K562 (cell line): Measurements from ENCODE around the gene PPP1R9A.

Source experiments
- KAT2B ChIP-seq: IDR thresholded peaks from one replicate; pipeline ENCODE4 v1.6.1; 2012; ENCODE audit warnings: low read depth, mild to moderate bottlenecking, control low read depth, inconsistent platforms, low read length, moderate library complexity
- YY1 ChIP-seq, 3 experiments: IDR thresholded peaks; 2 replicates each; pipeline ENCODE4 v1.6.1; 2011; ENCODE audit warnings: low read length in 2 of 3, mild to moderate bottlenecking in 2 of 3, moderate library complexity in 2 of 3, borderline replicate concordance in 1 of 3, control low read depth in 1 of 3, low read depth in 1 of 3; ENCODE audit not compliant: insufficient read depth in 3 of 3, insufficient replicate concordance in 2 of 3, control insufficient read depth in 1 of 3, insufficient read length in 1 of 3; ENCODE audit errors: extremely low read depth in 1 of 3
- TF ChIP-seq, protein P1 (sequence below): fragments of 250-450 bp; sonication (Bioruptor Pico); IDR thresholded peaks from 2 replicates; pipeline ENCODE4 v1.9.0; 2021; ENCODE audit warnings: mild to moderate bottlenecking, inconsistent platforms
- TF ChIP-seq, protein P2 (sequence below): fragments of 250-450 bp; sonication (Bioruptor Pico); IDR thresholded peaks from 2 replicates; pipeline ENCODE4 v1.8.0; 2021; ENCODE audit warnings: moderate library complexity, mild to moderate bottlenecking, inconsistent platforms

DNA sequence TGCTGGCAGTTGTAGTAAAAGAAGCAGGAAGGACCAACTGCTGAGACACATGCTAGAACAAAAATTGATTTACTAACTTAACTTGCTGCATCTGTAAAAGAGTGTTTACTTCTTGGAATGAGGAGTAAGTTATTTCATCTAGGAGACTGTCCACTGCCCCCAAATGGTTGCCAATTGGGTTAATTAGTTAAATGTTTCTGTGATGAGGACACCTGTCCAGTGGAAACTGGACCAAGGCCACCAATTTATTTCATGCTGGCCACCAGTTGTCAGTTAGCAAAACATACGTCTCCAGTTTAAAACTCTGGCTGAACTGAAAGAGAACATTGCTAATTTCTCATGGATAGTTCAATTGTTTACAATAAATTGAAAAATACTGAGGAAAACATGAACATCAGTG, 191.7 kb downstream of the PPP1R9A start:
- TF ChIP-seq, protein P1, sequence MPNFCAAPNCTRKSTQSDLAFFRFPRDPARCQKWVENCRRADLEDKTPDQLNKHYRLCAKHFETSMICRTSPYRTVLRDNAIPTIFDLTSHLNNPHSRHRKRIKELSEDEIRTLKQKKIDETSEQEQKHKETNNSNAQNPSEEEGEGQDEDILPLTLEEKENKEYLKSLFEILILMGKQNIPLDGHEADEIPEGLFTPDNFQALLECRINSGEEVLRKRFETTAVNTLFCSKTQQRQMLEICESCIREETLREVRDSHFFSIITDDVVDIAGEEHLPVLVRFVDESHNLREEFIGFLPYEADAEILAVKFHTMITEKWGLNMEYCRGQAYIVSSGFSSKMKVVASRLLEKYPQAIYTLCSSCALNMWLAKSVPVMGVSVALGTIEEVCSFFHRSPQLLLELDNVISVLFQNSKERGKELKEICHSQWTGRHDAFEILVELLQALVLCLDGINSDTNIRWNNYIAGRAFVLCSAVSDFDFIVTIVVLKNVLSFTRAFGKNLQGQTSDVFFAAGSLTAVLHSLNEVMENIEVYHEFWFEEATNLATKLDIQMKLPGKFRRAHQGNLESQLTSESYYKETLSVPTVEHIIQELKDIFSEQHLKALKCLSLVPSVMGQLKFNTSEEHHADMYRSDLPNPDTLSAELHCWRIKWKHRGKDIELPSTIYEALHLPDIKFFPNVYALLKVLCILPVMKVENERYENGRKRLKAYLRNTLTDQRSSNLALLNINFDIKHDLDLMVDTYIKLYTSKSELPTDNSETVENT, result no peak
- TF ChIP-seq YY1 (IDR thresholded peaks at IDR 0.05; ENCODE audit: borderline replicate concordance in 1 of 3, control insufficient read depth in 1 of 3, extremely low read depth in 1 of 3, insufficient read depth in 3 of 3, insufficient read length in 1 of 3, insufficient replicate concordance in 2 of 3, low read depth in 1 of 3, low read length in 2 of 3) (no peak), KAT2B (no peak)
- TF ChIP-seq, protein P2, sequence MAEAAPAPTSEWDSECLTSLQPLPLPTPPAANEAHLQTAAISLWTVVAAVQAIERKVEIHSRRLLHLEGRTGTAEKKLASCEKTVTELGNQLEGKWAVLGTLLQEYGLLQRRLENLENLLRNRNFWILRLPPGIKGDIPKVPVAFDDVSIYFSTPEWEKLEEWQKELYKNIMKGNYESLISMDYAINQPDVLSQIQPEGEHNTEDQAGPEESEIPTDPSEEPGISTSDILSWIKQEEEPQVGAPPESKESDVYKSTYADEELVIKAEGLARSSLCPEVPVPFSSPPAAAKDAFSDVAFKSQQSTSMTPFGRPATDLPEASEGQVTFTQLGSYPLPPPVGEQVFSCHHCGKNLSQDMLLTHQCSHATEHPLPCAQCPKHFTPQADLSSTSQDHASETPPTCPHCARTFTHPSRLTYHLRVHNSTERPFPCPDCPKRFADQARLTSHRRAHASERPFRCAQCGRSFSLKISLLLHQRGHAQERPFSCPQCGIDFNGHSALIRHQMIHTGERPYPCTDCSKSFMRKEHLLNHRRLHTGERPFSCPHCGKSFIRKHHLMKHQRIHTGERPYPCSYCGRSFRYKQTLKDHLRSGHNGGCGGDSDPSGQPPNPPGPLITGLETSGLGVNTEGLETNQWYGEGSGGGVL (CRISPR knock-in tag), result no peak
